NCI-H2171 treated with DMSO at 0.1 percent for 48 hours (cell line): ENCODE data around the gene ALKBH3.
A peak's percentile ranks its signal among the peaks of the same experiment; 100 is the strongest.

Experiments used
- DNase-seq: peaks from one replicate; lab custom pipeline; 2025; lab: John Stamatoyannopoulos, UW

Gene ALKBH3

GRCh38 chr11:43962383-43963278, 82.0 kb downstream of the ALKBH3 start:
- DNase-seq: no peak

- no peak for DNase-seq
These were observed 82.6 kb downstream of the ALKBH3 start for GRCh38 chr11:43963279-43963620.

- no peak for DNase-seq
These were observed 87.0 kb downstream of the ALKBH3 start for GRCh38 chr11:43967661-43968060.

GRCh38 chr11:43968719-43969118, 88.1 kb downstream of the ALKBH3 start:
- DNase-seq: no peak

GRCh38 chr11:43969543-43969942, 88.9 kb downstream of the ALKBH3 start:
- DNase-seq: peak; percentile 86
